Caco-2 (cell line): ENCODE measurements around the gene MTF1. TPM values are rescaled to one million over a fixed set of nuclear protein-coding genes. Genes with fewer than 3 reads are reported as not detected.

Experiments
- BruUV-seq: library from RNA; stranded (reverse); fragments of 400-500 nt; replicated peaks from 2 replicates; lab custom pipeline; 2021; lab: Mats Ljungman, UMichigan
- CTCF ChIA-PET: fragments of 300-600 bp; sonication (Branson Sonifier 250); formaldehyde crosslinking; loops from one replicate; lab custom pipeline; 2022; ENCODE audit warnings: antibody characterized with exemption; lab: Charles Lee
- POLR2A ChIA-PET: fragments of 300-600 bp; sonication (Branson Sonifier 250); formaldehyde crosslinking; loops from one replicate; lab custom pipeline; 2022; ENCODE audit warnings: antibody characterized with exemption; lab: Charles Lee
- DNase-seq, 2 experiments: peaks; one replicate each; pipeline versions ENCODE4 v3.0.0 to v3.0.0-alpha.2; 2020 to 2022
- H3K27me3 ChIP-seq: replicated peaks from 2 replicates; pipeline ENCODE4 v1.6.0; 2011; ENCODE audit warnings: low read length; ENCODE audit not compliant: control insufficient read depth, insufficient read depth
- H3K36me3 ChIP-seq: 2 replicates; pipeline ENCODE4 v1.5.1; 2011; ENCODE audit warnings: low read length; ENCODE audit not compliant: control insufficient read depth, insufficient read depth
- H3K4me1 ChIP-seq: fragments of 250-450 bp; sonication (Bioruptor Pico); 2 replicates; pipeline ENCODE4 v1.5.1; 2020; ENCODE audit warnings: mild to moderate bottlenecking
- H3K4me3 ChIP-seq: 2 replicates; pipeline ENCODE4 v1.5.1; 2011; ENCODE audit warnings: low read depth, mild to moderate bottlenecking, control low read depth, low read length
- H3K9me3 ChIP-seq: fragments of 250-450 bp; sonication (Bioruptor Pico); 2 replicates; pipeline ENCODE4 v1.5.1; 2020; ENCODE audit warnings: mild to moderate bottlenecking, moderate library complexity
- H3K27ac Mint-ChIP-seq: one replicate; pipeline ENCODE4 v1.8.0; 2022; ENCODE audit warnings: mixed read lengths; ENCODE audit not compliant: unreplicated experiment
- H3K27me3 Mint-ChIP-seq: one replicate; pipeline ENCODE4 v1.8.0; 2022; ENCODE audit warnings: mixed read lengths; ENCODE audit not compliant: insufficient read depth, unreplicated experiment
- H3K36me3 Mint-ChIP-seq: one replicate; pipeline ENCODE4 v1.8.0; 2022; ENCODE audit warnings: mild to moderate bottlenecking, mixed read lengths; ENCODE audit not compliant: insufficient read depth, unreplicated experiment
- H3K4me1 Mint-ChIP-seq: one replicate; pipeline ENCODE4 v1.8.0; 2022; ENCODE audit warnings: low read depth, mixed read lengths; ENCODE audit not compliant: unreplicated experiment
- H3K4me3 Mint-ChIP-seq: one replicate; pipeline ENCODE4 v1.8.0; 2022; ENCODE audit warnings: mild to moderate bottlenecking, moderate library complexity, mixed read lengths; ENCODE audit not compliant: unreplicated experiment
- H3K9me3 Mint-ChIP-seq: one replicate; pipeline ENCODE4 v1.8.0; 2022; ENCODE audit warnings: mixed read lengths; ENCODE audit not compliant: unreplicated experiment
- CTCF ChIP-seq, 2 experiments: fragments of 200-600 bp in 1 of 2; IDR thresholded peaks; 1 replicate in 1 of 2; 2 replicates in 1 of 2; pipeline versions ENCODE4 v1.5.1 to v1.8.0; 2011 to 2022; ENCODE audit warnings: antibody characterized with exemption in 1 of 2, control low read depth in 1 of 2, inconsistent platforms in 1 of 2, low read depth in 1 of 2, low read length in 1 of 2, mild to moderate bottlenecking in 1 of 2, moderate library complexity in 1 of 2; ENCODE audit not compliant: insufficient read depth in 1 of 2, severe bottlenecking in 1 of 2, unreplicated experiment in 1 of 2
- intact Hi-C: fragments of 100-400 bp; cut with micrococcal nuclease; formaldehyde crosslinking; loops from one replicate; pipeline ENCODE4 v1.10.0; 2022; ENCODE audit not compliant: unreplicated experiment
- total RNA-seq: library from RNA; stranded (reverse); gene quantifications from 2 replicates; pipeline ENCODE4 v1.2.3, GENCODE V29; 2022

The MTF1 gene
- total RNA-seq, 1 experiment from 2014 or later = 8.4 TPM

GRCh38 chr1:37860346-37860666 lies 914 bp upstream of the MTF1 start:
- no peaks in the 10 kb centered on the region for H3K27me3 ChIP-seq
- no peaks in the 10 kb centered on the region for H3K9me3 ChIP-seq
- H3K4me1 ChIP-seq = peaks cover 5% of the 10 kb centered on the region; the same call in 1 of the 2 replicates
- ChIA-PET CTCF (interaction anchor here (0.5 to 1.4 kb wide), 3 partner anchors 20 to 52 kb away, joined by 4 to 5 read pairs (median 4); partner anchors contain the start of genes C1orf122 and YRDC), POLR2A (interaction anchor here (1.3 kb wide), 1 partner anchor 71 kb away, joined by 4 read pairs; no protein-coding TSS in a partner anchor)
- no peaks in the 10 kb centered on the region for H3K36me3 ChIP-seq
- H3K9me3 Mint-ChIP-seq = no peaks in the 10 kb centered on the region
- no peak for TF ChIP-seq CTCF (IDR thresholded peaks at IDR 0.05; ENCODE audit: insufficient read depth in 1 of 2, low read depth in 1 of 2, low read length in 1 of 2, severe bottlenecking in 1 of 2, unreplicated experiment in 1 of 2)
- intact Hi-C loops = no loop called here
- no peaks in the 10 kb centered on the region for H3K4me1 Mint-ChIP-seq
- peak overlapping the region; percentile 1; the same call in 1 of the 2 replicates for H3K4me3 ChIP-seq
- peak overlapping the region; percentile 84 for H3K4me3 Mint-ChIP-seq
- peaks cover 31% of the 10 kb centered on the region for H3K36me3 Mint-ChIP-seq
- no TSS peak for BruUV-seq
- peak overlapping the region; percentile 91 for H3K27ac Mint-ChIP-seq
- no peaks in the 10 kb centered on the region for H3K27me3 Mint-ChIP-seq
- no peak for DNase-seq

DNA sequence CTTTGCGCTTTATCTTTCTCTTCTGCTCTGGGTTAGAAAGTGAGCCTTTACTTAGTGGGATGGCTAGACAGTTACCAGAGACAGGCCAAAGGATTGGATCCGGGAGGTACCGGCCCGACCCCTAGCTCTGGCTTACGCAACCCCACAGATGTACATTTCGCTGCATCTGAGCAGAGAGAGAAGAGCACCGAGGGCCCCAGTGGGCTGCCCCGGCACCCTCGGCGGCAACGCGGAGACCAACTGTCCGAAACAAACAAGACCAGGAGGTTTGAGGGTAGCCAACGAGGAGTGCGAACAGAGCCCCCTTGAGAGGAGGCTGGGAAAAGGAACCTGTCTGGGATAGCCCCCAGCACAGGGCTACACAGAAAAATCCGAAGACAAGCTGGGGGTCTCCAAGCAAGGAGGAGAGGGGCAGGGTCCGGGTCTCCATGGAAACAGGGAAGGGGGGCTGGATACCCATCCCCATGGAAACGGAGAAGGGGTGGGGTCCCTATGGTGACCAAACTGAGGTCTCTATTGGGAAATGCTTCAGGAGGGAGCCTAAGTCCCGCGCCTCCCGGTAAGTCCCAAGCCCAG lies 373 bp downstream of the MTF1 start:
- intact Hi-C loops = loop anchor here (5.0 kb wide), 1 partner anchor 47 kb away; no protein-coding TSS in a partner anchor
- H3K27me3 ChIP-seq = no peaks in the 10 kb centered on the region
- no peak for DNase-seq

GRCh38 chr1:37854406-37854805 lies 5.0 kb downstream of the MTF1 start:
- CTCF ChIA-PET = no interaction called here

More for the DNA sequence above, 373 bp downstream of the MTF1 start:
- Histone ChIP-seq H3K36me3 (no peaks in the 10 kb centered on the region), H3K4me3 (peak overlapping the region; percentile 62), H3K4me1 (peaks cover 5% of the 10 kb centered on the region; the same call in 1 of the 2 replicates), H3K9me3 (no peaks in the 10 kb centered on the region)
- TF ChIP-seq CTCF (IDR thresholded peaks at IDR 0.05; ENCODE audit: insufficient read depth in 1 of 2, low read depth in 1 of 2, low read length in 1 of 2, severe bottlenecking in 1 of 2, unreplicated experiment in 1 of 2) = no peak
- Mint-ChIP-seq H3K9me3 (no peaks in the 10 kb centered on the region), H3K4me3 (peak overlapping the region; percentile 84), H3K27ac (peak overlapping the region; percentile 91), H3K36me3 (peaks cover 42% of the 10 kb centered on the region), H3K27me3 (no peaks in the 10 kb centered on the region), H3K4me1 (no peaks in the 10 kb centered on the region)
- ChIA-PET POLR2A (interaction anchor here (1.0 to 1.3 kb wide), 2 partner anchors 51 to 72 kb away, joined by 4 to 8 read pairs; partner anchors contain the start of genes C1orf122 and YRDC), CTCF (interaction anchor here (0.6 to 1.8 kb wide), 8 partner anchors 16 to 256 kb away, joined by 3 to 5 read pairs (median 4); no protein-coding TSS in a partner anchor)
- TSS peak; percentile 57 for BruUV-seq

More at GRCh38 chr1:37854406-37854805, 5.0 kb downstream of the MTF1 start:
- DNase-seq = no peak
- no peaks in the 10 kb centered on the region for H3K9me3 Mint-ChIP-seq
- H3K4me1 Mint-ChIP-seq = peaks cover 6% of the 10 kb centered on the region
- POLR2A ChIA-PET = no interaction called here
- no peak for TF ChIP-seq CTCF (IDR thresholded peaks at IDR 0.05; ENCODE audit: insufficient read depth in 1 of 2, low read depth in 1 of 2, low read length in 1 of 2, severe bottlenecking in 1 of 2, unreplicated experiment in 1 of 2)
- H3K4me3 Mint-ChIP-seq = no peak overlapping the region
- Histone ChIP-seq H3K4me1 (peaks cover 5% of the 10 kb centered on the region; the same call in 1 of the 2 replicates), H3K36me3 (no peaks in the 10 kb centered on the region), H3K27me3 (no peaks in the 10 kb centered on the region), H3K9me3 (no peaks in the 10 kb centered on the region), H3K4me3 (no peak overlapping the region)
- BruUV-seq = no TSS peak
- no peaks in the 10 kb centered on the region for H3K27me3 Mint-ChIP-seq
- intact Hi-C loops = no loop called here
- peaks cover 32% of the 10 kb centered on the region for H3K36me3 Mint-ChIP-seq
- H3K27ac Mint-ChIP-seq = no peak overlapping the region
